NCI-H1436 (cell line): ENCODE data around the gene NFIL3.

Source experiments
- DNase-seq: peaks from one replicate; lab custom pipeline; 2025; lab: John Stamatoyannopoulos, UW

Gene NFIL3

DNA sequence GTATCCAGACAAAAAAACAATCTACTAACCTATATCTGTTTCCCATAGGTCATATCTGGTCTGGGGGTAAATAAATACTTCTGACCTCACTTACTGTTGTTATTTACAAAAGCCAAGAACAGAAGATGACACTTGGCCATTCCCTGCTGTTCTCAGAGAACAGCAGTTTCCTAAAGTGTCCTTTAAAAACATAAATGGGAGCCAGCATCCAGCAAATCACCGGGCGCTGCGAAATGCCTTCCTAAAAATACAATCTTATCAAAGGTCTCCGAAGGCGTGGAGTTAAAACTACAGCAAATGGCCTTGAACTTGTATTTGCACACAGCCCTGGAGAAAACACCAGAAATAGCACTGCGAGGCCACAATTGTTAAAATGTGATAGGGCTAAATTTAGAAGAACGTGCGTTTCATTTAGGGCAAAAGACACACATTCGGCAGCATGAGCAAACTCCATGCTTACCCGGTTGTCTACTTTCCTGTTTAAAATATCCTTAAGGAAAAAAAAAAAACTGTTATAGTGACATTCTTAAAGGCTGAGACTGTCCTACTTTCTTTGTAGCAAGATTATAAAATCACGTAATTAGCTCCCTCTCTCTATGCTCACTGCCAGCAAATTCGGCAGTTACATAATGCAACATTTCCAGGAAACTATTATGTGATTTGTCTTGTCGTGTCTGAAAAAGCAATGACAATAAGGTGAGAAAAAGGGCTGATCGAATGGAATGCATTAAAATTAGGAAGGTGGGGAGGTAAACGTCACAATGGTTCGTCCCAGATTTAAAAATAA, 1.5 kb downstream of the NFIL3 start:
- no peak for DNase-seq

DNA sequence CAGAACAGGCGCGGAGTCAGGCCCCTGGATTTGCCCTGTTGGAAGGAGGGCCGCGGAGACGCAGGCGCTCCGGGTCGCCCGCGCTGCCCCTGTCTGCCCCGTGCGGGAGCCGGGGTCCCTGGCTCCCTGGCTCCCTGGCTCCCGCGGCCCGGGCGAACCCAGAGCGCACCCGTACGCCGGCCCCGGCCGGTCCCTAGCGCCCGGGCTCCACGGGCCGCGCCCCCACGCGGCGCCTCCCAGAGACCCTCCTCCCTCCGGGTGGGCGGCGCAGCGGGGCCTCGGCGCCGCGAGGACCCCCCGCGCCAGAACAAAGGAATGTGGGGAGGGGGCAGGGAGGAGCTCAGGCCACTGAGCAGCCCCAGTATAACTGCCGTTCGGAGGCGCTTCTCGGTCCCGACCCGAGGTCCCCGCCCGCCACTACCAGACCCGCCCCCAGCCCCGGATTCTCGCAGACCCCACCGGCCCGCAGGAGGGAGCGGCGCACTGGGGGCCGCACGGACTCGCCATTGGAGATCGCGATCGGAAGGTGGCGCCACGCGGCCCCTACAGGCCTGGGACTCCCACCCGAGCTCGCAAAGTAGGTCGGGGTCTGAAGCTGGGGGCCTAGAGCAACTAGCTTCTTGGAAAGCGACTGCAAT, 2.4 kb downstream of the NFIL3 start:
- no peak for DNase-seq

DNA sequence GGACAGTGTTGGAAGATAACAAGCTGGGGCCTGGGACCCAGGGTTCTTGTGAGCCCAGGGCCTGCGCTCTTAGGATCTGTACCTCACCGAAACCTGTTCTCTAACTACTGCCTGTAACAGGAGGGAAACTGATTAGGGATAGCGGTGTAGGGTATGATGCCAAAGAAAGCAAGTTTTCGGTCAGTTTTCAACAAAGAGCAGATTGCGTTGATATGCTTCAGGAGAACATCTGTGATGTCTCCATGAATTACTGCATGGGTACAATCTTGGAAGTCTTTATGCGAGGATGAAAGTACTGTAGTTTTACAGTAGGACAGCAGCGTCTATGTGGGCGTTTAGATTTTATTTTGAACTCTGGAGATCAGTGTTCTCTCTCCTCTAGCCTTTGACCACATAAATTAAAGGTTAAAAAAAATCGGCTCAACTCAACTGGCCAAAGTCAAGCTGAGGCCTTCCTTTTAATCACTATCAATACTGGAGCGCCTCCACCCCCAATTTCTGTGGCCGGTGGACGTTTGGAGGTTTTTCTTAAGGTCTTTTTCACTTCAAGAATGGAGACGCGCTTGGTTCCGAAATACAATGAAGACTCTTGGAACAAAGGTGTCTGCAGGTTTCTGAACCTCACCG, 3.0 kb downstream of the NFIL3 start:
- DNase-seq = no peak

DNA sequence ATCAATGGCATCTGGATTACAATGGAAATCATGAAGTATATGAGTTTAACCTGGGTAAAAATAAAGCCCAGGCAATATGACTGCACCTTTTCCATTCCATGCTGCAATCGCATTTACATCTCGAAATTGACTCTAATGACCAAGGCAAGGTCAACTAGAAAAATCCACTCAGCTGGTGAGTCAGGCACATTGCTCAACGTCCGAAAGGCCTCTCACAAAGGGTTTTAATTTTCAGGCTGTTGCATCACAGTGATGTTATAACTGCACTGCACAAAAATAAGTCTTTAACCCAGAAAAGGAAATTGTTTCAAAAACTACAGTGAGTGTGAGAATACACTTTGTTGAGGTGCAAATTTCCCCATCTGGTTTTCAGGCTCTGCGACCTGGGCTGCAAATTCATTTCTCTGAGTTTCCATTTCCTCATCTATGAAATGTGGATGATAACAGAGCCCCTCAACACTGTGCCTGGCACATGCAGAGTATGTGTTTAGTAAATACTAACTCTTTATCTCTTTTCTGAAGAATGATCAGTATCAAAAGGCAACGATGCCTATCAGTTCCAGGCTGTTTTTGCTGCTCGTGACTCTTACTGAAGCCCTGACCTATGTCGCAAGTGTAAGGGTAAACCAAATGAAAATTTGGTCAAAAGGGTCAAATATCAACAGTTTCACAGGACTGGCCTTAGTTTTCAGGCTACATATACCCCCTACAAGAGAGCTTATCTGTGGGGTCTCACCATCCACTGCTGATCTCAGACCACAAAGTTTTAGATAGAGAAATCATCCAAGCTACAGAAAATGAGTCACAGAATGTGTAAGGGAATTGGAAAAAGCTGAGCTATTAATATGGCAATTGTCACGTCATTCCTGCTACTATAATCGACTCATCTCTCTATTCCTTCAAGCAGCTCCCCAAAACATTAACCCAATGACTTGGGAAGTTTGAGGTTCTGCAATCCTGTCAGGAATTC, 4.1 kb downstream of the NFIL3 start:
- no peak for DNase-seq

DNA sequence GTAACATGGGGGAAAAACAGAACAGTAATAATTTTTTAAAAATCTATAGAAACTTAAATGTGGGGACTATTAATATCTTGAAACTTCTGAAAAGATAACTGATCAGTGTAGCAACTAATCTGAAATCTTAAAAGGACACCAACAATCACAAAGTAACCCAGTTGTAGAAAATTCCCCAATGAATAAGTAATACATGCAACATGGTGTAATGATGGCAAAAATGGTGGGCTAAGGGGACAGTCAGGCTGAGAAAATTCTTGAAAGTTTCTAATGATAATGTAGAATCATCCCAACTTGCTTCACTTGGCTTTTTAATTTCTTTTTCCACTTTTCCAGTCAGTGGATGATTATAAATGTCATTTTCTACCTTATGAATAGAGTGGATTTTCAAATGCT, 5.4 kb downstream of the NFIL3 start:
- no peak for DNase-seq

DNA sequence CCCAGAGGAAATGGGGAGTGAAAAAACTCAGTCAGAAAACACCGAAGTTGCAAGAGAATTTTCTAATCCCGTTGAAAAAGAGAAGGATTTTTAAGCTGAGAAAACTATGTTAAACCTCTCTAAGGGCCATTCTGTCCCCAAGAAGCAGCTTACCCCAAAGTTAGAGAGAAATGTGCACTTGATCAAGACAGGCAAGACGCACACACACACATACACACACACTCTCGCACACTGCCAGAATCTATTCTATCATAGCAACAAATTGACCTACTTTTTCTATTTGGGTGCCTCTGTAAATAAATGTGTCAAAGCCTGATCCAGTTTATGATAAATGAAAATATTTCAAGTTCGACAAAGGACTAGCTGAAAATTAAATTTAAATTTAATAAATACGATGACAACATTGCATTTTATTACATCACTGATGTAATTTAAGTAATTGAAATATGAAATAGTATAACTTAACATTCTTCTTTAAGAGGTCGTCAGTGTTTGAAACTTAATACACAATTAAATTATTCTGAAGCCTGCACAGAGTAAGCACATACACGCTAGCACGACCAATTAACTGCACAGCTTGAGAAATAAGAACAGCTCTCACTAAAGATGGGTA, 5.9 kb downstream of the NFIL3 start:
- DNase-seq = no peak

DNA sequence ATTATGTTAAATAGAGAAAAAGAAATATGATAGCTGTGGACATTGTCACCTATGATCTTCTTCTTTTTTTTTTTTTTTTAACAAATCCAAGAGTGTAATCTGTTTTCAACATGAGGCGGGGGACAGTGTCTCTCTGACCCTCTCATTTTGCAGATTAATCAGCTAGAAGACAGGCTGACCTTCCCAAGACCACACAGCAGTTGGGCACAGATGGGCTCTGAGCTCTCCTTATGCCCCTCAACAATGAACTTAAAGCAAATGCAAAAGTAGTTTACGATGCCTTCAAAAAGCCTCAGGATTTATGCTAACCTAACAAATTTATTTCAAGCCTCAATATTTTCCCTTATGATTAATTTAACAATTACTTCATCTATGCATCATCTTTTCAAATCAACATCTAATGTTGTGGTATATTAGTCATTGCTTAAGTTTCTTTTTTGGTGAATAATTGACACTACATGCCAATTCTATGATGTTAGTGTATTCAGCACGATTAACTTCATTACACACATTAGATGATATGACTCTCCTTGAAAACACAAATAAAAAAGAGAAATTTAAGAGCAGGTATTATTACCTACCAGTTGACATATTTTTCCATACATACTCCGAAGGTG, 7.4 kb downstream of the NFIL3 start:
- DNase-seq = no peak

DNA sequence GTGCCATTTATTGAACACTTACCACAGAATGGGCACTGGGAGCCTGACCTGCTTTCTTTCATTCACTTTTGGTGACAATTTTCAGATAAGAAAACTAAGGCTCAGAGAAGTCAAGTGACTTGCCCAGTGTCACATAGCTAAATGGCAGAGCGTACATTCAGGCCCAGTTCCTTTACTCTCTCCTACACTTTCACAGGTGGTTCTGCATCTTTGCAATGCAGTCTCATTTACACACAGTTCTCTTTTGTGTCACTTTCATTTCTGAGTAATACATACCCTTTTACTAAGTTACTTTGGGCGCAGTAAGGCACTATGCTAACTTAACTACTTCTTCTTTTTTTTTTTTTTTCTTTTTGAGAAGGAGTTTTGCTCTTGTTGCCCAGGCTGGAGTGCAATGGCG, 8.3 kb downstream of the NFIL3 start:
- no peak for DNase-seq

DNA sequence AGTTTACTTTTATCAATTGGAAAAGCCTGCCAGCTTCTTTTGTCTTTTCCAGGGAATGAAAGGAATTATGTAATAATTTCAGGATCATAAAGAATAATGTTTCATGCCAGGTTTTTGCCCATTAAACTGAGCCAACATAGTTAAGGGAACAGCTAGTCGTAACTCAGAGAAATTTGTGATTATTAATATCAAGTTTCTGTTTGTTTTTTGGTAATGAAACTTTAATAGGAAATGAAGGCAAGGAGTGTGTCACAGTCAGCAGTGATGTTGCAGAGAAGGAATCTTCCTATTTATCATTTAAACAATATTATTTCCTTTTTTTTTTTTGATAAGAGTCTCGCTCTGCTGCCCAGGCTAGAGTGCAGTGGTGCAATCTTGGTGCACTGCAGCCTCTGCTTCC, 10.7 kb downstream of the NFIL3 start:
- DNase-seq = no peak

DNA sequence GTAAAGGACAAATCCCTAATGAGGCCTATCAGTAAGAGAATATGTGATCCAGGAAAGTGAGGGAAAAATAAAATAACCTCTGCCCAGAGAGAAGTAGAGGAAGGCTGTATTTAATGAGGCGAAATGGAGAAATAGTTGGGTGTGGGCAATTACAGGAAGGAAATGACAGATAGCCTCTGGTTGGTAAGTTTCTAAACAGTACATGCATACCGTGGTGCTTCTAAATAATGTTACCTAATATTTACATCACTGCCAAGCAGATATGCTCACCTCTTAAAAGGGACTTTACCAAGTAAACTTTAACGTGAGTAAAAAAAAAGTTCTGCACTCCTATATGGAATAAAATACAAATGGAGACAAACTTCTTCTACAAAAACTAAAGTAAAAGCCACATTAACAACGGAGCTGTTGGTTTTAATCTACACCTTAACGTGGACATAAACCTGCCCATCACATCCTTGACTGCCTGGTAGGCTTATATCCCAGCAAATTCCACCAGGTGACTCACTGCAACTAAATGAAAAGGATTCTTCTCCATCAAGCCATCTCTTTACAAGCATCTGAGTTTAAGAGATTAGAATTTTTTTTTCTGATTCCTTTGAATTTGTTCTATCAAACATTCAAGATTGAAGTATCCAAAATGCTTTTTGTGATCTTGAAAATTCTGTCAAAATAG, 12.4 kb downstream of the NFIL3 start:
- DNase-seq = no peak

DNA sequence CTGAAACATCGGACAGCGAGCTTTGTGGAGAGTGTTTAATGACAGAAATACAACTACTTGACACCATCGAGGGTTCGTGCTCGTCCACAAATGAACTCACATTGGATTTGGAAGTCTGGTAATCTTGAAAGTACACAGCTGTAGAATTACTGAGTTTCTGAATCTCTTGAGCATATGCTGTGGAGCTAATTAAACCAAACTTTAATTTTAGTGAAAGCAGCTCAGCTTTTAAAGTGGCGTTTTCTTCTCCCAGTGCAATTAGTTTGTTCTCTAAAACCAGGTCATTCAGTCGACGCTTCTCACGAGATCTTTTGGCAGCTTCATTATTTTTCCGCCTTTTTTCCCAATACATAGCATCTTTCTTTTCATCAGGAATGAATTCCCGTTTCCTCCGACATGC, 13.5 kb downstream of the NFIL3 start:
- DNase-seq = no peak

DNA sequence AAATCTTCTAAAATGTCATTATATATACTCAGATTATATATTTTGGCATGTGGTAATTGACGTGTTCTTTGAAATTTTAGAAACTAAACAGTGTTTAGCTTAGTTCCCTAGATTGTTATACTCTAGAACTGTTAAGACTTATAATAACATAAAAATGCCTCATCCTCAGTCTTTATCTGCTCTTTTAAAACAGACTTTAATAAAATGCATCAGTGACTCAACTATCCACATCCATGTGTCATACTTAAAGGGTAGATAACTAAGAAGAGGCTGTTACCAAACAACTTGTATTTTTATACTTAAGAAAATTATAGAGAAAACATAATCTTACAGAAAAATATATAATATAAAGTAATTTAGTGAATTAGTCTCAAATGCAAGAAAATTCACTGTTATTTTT, 15.2 kb downstream of the NFIL3 start:
- DNase-seq = no peak

DNA sequence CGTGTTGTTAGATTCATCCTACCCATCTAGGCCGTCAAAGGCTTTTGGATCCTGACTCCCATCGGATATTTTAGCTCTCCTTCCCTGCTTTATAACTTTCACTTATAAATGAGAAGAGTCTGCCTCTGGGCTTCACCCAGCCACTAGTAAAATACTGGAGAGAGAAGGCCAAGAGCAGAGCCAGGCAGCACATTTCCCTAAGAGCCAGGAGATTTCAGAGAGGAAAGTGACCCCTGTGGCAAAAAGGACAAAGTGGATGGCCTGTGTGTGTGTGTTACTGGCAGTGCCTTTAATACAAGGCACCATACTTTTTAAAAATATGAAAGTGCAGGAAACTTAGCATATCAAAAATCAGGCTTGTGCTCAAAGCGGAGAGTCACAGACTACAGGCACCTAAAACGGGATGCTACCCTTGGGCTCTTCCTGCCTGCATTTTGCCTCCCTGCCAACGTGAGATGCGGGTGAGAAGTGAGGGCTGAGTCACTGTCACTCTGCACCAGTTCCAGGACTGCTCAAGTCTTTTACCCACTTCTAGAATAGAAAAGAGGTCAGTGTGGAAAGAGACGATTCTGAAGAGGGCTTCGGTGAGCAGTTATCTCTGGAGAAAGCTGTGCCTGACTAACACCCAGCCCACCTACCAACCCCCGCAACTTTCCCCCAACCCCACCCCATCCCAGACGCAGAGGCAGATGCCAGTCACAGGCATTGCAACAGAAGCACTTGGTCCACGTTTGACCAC, 15.9 kb downstream of the NFIL3 start:
- no peak for DNase-seq

DNA sequence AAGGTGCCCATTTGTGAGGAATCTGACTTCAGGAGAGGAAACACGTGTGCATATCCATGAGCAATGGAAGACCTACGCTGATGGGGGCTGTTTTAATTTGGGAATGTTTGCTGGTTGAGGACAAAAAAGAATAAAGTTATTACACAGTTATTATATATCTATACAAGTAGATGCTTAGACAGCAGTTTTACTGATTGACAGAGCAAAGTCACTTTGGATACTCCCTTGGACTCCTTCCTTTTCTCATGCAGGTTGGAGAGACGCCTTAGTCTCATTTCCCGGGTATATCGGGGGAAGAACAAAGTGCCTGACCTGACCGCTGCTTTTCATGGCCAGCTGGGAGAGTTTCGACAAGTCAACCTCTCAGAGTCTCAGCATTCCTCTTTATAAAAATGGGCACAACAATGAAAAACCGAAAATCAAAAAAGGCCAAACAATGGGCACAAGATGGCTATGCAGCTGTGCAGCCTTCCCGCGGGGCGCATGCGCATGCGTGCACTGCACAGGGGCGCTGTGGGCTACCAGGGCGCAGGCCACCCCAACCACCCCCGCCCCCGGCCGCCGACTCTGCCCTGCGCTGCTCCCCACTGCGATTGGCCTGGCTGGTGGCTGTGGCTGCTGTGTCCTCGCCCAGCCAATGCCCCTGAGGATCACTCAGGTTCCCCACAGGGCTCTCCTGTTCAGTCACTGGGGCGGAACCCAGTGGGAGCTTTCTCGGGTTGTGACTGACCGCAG, 18.1 kb downstream of the NFIL3 start:
- no peak for DNase-seq

DNA sequence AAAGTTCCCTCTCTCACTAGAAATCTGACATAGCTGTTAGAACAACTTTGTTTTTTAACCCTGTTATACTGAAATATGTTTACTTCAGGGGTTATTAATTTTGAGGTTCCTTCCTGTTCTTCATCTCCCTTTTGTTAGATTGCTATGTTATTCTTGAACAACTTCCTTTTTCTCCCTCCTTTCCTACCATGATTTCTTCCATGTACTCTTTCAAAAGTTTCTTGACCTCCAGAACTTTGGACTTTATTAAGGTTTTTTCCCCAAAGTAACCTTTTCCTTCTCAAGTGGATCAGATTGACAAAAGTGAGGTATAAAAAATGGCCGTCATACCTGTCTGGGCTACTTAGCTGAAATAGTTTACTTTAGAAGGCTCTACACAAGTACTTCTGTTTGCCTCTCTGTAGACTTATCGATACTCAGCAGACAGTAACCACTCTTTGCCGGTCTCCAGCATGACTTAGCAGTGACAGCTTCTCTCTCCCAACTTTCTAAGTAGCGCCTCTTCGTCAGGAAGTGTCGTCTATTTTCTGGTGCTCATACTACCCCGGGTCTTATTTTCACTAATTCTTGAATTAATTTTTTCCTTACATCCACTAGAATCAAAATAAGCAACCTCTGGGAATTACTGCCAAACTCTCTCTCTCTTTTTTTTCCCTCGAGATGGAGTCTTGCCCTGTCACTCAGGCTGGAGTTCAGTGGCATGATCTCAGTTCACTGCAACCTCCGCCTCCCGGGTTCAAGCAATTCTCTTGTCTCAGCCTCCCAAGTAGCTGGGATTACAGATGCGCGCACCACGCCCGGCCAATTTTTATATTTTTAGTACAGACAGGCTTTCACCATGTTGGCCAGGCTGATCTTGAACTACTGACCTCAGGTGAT, 19.7 kb downstream of the NFIL3 start:
- no peak for DNase-seq

DNA sequence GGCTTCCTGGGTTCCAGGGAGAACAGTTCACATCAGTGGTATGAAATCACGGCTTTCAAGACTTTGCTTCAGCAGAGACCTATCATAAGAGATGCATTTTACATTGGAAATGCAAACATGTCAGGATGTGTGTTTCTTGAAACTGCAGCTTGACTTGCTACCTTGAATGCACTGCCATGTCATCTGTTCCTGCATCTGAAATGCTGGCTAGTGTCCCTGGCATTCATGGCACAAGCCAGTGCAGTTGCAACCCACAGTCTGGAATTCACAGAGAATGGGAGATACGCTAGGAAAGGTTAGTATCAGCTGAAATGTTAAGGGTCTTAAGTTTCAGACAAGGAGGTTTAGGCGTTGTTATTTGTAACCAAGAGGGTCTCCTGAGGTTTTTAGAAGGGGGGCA, 24.7 kb downstream of the NFIL3 start:
- no peak for DNase-seq

DNA sequence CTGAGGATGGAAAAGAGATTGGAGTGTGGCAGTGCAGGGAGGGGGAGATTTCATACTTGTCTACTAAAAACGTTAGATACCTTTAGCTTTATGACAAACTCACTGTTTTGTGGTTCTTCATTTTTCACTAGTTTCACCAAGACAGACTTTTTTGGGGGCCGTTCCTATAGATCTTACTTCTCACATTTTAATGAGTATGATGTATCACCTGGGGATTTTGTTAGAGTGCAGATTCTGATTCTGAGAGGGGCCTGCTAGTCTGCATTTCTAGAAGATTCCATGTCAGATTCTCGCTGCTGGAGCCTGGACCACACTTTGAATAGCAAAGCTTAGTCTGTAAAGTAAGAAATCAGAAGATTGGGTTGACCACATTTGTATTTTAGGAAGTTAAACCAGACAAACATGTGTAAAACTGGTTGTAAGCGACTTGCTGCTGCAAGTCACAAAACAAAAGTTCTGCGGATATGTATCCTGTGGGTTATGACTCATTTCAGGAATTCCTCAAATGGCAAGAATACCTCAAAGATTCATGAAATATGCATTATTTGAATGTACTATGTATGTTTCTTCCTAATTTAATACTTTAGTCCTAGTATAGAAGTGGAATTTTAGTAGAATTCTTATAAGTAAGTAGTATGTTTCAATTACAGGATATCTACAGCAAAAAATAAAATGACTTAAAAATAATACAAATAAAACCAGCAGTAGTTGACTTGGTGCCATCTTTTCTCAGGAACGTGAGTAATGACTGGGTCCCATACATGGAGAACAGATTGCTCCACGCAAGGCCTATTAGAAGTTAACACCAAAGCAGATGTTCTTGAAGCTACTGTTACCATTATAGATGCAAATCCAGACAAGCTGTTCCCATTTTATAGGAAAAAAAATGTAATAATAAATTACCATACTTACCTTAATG, 27.8 kb downstream of the NFIL3 start:
- no peak for DNase-seq
